Karpas-422 (cell line): ENCODE measurements around the gene EDEM3. TPM values are rescaled to one million over a fixed set of nuclear protein-coding genes. Genes with fewer than 3 reads are reported as not detected.

Experiments
- DNase-seq: peaks from one replicate; pipeline ENCODE4 v3.0.0-alpha.2; 2015
- H2AFZ ChIP-seq: fragments of 200-600 bp; sonication (generic); 2 replicates; pipeline ENCODE4 v1.6.1; 2014; ENCODE audit warnings: antibody characterized with exemption, low read length, mixed read lengths
- H3K27ac ChIP-seq: fragments of 200-600 bp; sonication (generic); 2 replicates; pipeline ENCODE4 v1.5.1; 2014; ENCODE audit warnings: mild to moderate bottlenecking, low read length, moderate library complexity
- H3K27me3 ChIP-seq: fragments of 200-600 bp; sonication (generic); 2 replicates; pipeline ENCODE4 v1.6.1; 2014; ENCODE audit warnings: low read length, mixed read lengths
- H3K36me3 ChIP-seq: fragments of 200-600 bp; sonication (generic); 2 replicates; pipeline ENCODE4 v1.6.1; 2014; ENCODE audit warnings: low read length, mixed read lengths; ENCODE audit not compliant: insufficient read depth
- H3K4me1 ChIP-seq: fragments of 200-600 bp; sonication (generic); 2 replicates; pipeline ENCODE4 v1.6.1; 2014; ENCODE audit warnings: mild to moderate bottlenecking, low read length, mixed read lengths
- H3K4me2 ChIP-seq: fragments of 200-600 bp; sonication (generic); 2 replicates; pipeline ENCODE4 v1.6.1; 2014; ENCODE audit warnings: low read length, low read depth, mild to moderate bottlenecking; ENCODE audit not compliant: poor library complexity, severe bottlenecking
- H3K4me3 ChIP-seq: fragments of 200-600 bp; sonication (generic); 2 replicates; pipeline ENCODE4 v1.5.1; 2014; ENCODE audit warnings: mild to moderate bottlenecking, antibody characterized with exemption, low read length, mixed read lengths
- H3K79me2 ChIP-seq: fragments of 200-600 bp; sonication (generic); 2 replicates; pipeline ENCODE4 v1.6.1; 2014; ENCODE audit warnings: mild to moderate bottlenecking, low read length, mixed read lengths
- H3K9ac ChIP-seq: fragments of 200-600 bp; sonication (generic); 2 replicates; pipeline ENCODE4 v1.6.0; 2014; ENCODE audit warnings: low read length
- H3K9me2 ChIP-seq: fragments of 200-600 bp; sonication (generic), shearing (Covaris generic); replicated peaks from 2 replicates; pipeline ENCODE4 v1.6.0; 2014; ENCODE audit warnings: mild to moderate bottlenecking, low read length, moderate library complexity; ENCODE audit not compliant: insufficient read depth
- H3K9me3 ChIP-seq: fragments of 300-700, 200-600 bp; sonication (generic); 2 replicates; pipeline ENCODE4 v1.6.1; 2014; ENCODE audit warnings: low read length, mixed read lengths
- H4K20me1 ChIP-seq: fragments of 200-600 bp; sonication (generic); 2 replicates; pipeline ENCODE4 v1.6.1; 2014; ENCODE audit warnings: mild to moderate bottlenecking, antibody characterized with exemption, low read length, low read depth; ENCODE audit not compliant: insufficient read depth
- total RNA-seq: library from RNA; depleted of rRNA; stranded (reverse); fragments of >200 nt; shearing (Covaris generic); gene quantifications from 2 replicates; pipeline ENCODE4 v1.2.3, GENCODE V29; 2014; ENCODE audit warnings: low replicate concordance

Gene EDEM3
- total RNA-seq, 1 experiment from 2014 or later, result 28.9 TPM

GRCh38 chr1:184743062-184743756 lies 11.4 kb downstream of the EDEM3 start:
- Histone ChIP-seq H3K4me2 (no peak overlapping the region), H3K36me3 (peaks cover 19% of the 10 kb centered on the region; the same call in 1 of the 2 replicates)
- no peak for DNase-seq

GRCh38 chr1:184740344-184740743 lies 14.3 kb downstream of the EDEM3 start:
- no peak overlapping the region for H2AFZ ChIP-seq
- no peak overlapping the region for H3K27ac ChIP-seq
- no peaks in the 10 kb centered on the region for H3K27me3 ChIP-seq
- H3K9me3 ChIP-seq, result no peaks in the 10 kb centered on the region
- no peaks in the 10 kb centered on the region for H4K20me1 ChIP-seq
- peaks cover 60% of the 10 kb centered on the region for H3K79me2 ChIP-seq
- H3K9me2 ChIP-seq, result 0 out of 2 replicates have a peak, but pooled peaks cover 3% of the 10 kb centered on the region
- H3K36me3 ChIP-seq, result peaks cover 13% of the 10 kb centered on the region; the same call in 1 of the 2 replicates
- peaks cover 28% of the 10 kb centered on the region for H3K4me1 ChIP-seq
- DNase-seq, result no peak
- no peak overlapping the region for H3K4me2 ChIP-seq
- no peak overlapping the region for H3K4me3 ChIP-seq
- no peak overlapping the region for H3K9ac ChIP-seq

More at GRCh38 chr1:184743062-184743756, 11.4 kb downstream of the EDEM3 start:
- Histone ChIP-seq H3K79me2 (peaks cover 72% of the 10 kb centered on the region), H3K27me3 (no peaks in the 10 kb centered on the region), H3K9me3 (no peaks in the 10 kb centered on the region), H3K4me3 (no peak overlapping the region), H3K9me2 (0 out of 2 replicates have a peak, but pooled peaks cover 3% of the 10 kb centered on the region), H3K27ac (no peak overlapping the region), H2AFZ (no peak overlapping the region), H4K20me1 (no peaks in the 10 kb centered on the region), H3K9ac (no peak overlapping the region), H3K4me1 (peaks cover 25% of the 10 kb centered on the region)

GRCh38 chr1:184739796-184740195 lies 14.9 kb downstream of the EDEM3 start:
- 0 out of 2 replicates have a peak, but pooled peaks cover 3% of the 10 kb centered on the region for H3K9me2 ChIP-seq
- H3K4me1 ChIP-seq, result peaks cover 32% of the 10 kb centered on the region
- no peaks in the 10 kb centered on the region for H4K20me1 ChIP-seq
- H3K4me2 ChIP-seq, result no peak overlapping the region
- no peaks in the 10 kb centered on the region for H3K9me3 ChIP-seq
- H2AFZ ChIP-seq, result no peak overlapping the region
- no peak overlapping the region for H3K27ac ChIP-seq
- no peaks in the 10 kb centered on the region for H3K27me3 ChIP-seq
- DNase-seq, result no peak
- H3K9ac ChIP-seq, result no peak overlapping the region
- no peak overlapping the region for H3K4me3 ChIP-seq
- H3K36me3 ChIP-seq, result peaks cover 11% of the 10 kb centered on the region; the same call in 1 of the 2 replicates
- peaks cover 54% of the 10 kb centered on the region for H3K79me2 ChIP-seq

GRCh38 chr1:184739070-184739469 lies 15.6 kb downstream of the EDEM3 start:
- Histone ChIP-seq H3K27ac (no peak overlapping the region), H3K27me3 (no peaks in the 10 kb centered on the region), H4K20me1 (no peaks in the 10 kb centered on the region), H2AFZ (no peak overlapping the region), H3K36me3 (peaks cover 7% of the 10 kb centered on the region; the same call in 1 of the 2 replicates), H3K4me3 (no peak overlapping the region), H3K4me1 (peaks cover 30% of the 10 kb centered on the region), H3K4me2 (no peak overlapping the region), H3K9ac (no peak overlapping the region), H3K79me2 (peaks cover 47% of the 10 kb centered on the region), H3K9me3 (no peaks in the 10 kb centered on the region), H3K9me2 (0 out of 2 replicates have a peak, but pooled peaks cover 3% of the 10 kb centered on the region)
- no peak for DNase-seq

- no peak for DNase-seq
- Histone ChIP-seq H3K79me2 (peaks cover 37% of the 10 kb centered on the region), H3K27ac (peak overlapping the region; percentile 33), H4K20me1 (no peaks in the 10 kb centered on the region), H3K9me2 (0 out of 2 replicates have a peak, but pooled peaks cover 3% of the 10 kb centered on the region), H3K9me3 (no peaks in the 10 kb centered on the region), H3K36me3 (peaks cover 38% of the 10 kb centered on the region; the same call in 1 of the 2 replicates), H3K4me3 (no peak overlapping the region), H3K9ac (no peak overlapping the region), H3K27me3 (no peaks in the 10 kb centered on the region), H3K4me1 (peaks cover 24% of the 10 kb centered on the region), H2AFZ (no peak overlapping the region), H3K4me2 (no peak overlapping the region)
Observed at GRCh38 chr1:184734980-184735379, 19.7 kb downstream of the EDEM3 start.

GRCh38 chr1:184724843-184725242 lies 29.8 kb downstream of the EDEM3 start:
- Histone ChIP-seq H3K9me2 (no peaks in the 10 kb centered on the region), H3K79me2 (peaks cover 33% of the 10 kb centered on the region), H3K9ac (no peak overlapping the region), H3K4me2 (no peak overlapping the region), H3K4me1 (no peaks in the 10 kb centered on the region), H3K27ac (no peak overlapping the region), H3K27me3 (no peaks in the 10 kb centered on the region), H3K4me3 (no peak overlapping the region), H2AFZ (no peak overlapping the region), H3K36me3 (peaks cover 47% of the 10 kb centered on the region), H4K20me1 (no peaks in the 10 kb centered on the region), H3K9me3 (no peaks in the 10 kb centered on the region)
- DNase-seq, result no peak

GRCh38 chr1:184716158-184716557 lies 38.5 kb downstream of the EDEM3 start:
- H4K20me1 ChIP-seq, result no peaks in the 10 kb centered on the region
- no peak overlapping the region for H3K4me2 ChIP-seq
- H3K36me3 ChIP-seq, result peaks cover 60% of the 10 kb centered on the region
- no peaks in the 10 kb centered on the region for H3K79me2 ChIP-seq
- no peak overlapping the region for H3K27ac ChIP-seq
- DNase-seq, result no peak
- H3K27me3 ChIP-seq, result no peaks in the 10 kb centered on the region
- no peaks in the 10 kb centered on the region for H3K4me1 ChIP-seq
- H2AFZ ChIP-seq, result no peak overlapping the region
- no peak overlapping the region for H3K9ac ChIP-seq
- no peaks in the 10 kb centered on the region for H3K9me2 ChIP-seq
- no peak overlapping the region for H3K4me3 ChIP-seq
- H3K9me3 ChIP-seq, result no peaks in the 10 kb centered on the region

- Histone ChIP-seq H3K9ac (no peak overlapping the region), H3K4me3 (no peak overlapping the region), H2AFZ (no peak overlapping the region), H3K4me2 (no peak overlapping the region), H3K27ac (no peak overlapping the region), H3K79me2 (no peaks in the 10 kb centered on the region), H3K4me1 (no peaks in the 10 kb centered on the region), H3K27me3 (no peaks in the 10 kb centered on the region), H3K9me3 (no peaks in the 10 kb centered on the region), H3K36me3 (peaks cover 68% of the 10 kb centered on the region; the same call in 1 of the 2 replicates), H3K9me2 (no peaks in the 10 kb centered on the region), H4K20me1 (no peaks in the 10 kb centered on the region)
- no peak for DNase-seq
Observed at GRCh38 chr1:184709418-184709817, 45.2 kb downstream of the EDEM3 start.
